HFFc6 (cell line): ENCODE results near the gene MTRR. TPM values are rescaled to one million over a fixed set of nuclear protein-coding genes. Genes with fewer than 3 reads are reported as not detected.

Source experiments
- DNase-seq: peaks from one replicate; pipeline ENCODE4 v3.0.0-alpha.2; 2018
- H3K27ac Mint-ChIP-seq: 2 replicates; pipeline ENCODE4 v1.8.0; 2020; ENCODE audit warnings: mild to moderate bottlenecking, mixed read lengths
- H3K27me3 Mint-ChIP-seq: 2 replicates; pipeline ENCODE4 v1.8.0; 2021; ENCODE audit warnings: mild to moderate bottlenecking, moderate library complexity, mixed read lengths; ENCODE audit not compliant: insufficient read depth
- H3K36me3 Mint-ChIP-seq: 2 replicates; pipeline ENCODE4 v1.8.0; 2021; ENCODE audit warnings: low read depth, mixed read lengths
- H3K4me1 Mint-ChIP-seq: 2 replicates; pipeline ENCODE4 v1.8.0; 2020; ENCODE audit warnings: low read depth, mixed read lengths
- H3K4me3 Mint-ChIP-seq: 2 replicates; pipeline ENCODE4 v1.8.0; 2020; ENCODE audit warnings: mild to moderate bottlenecking, moderate library complexity, mixed read lengths
- H3K9me3 Mint-ChIP-seq: 2 replicates; pipeline ENCODE4 v1.8.0; 2020; ENCODE audit warnings: mild to moderate bottlenecking, mixed read lengths
- CTCF ChIP-seq: fragments of 200-600 bp; sonication (generic); IDR thresholded peaks from 2 replicates; pipeline ENCODE4 v1.5.0; 2021; ENCODE audit warnings: antibody characterized with exemption, mild to moderate bottlenecking
- total RNA-seq, 6 experiments: library from RNA; stranded (reverse); fragmentation: NEBNext Ultra II Directional; extraction: Animal tissue kit (Norgen Biotek cat#: 25700); gene quantifications; 2 replicates in 1 of 6; 3 replicates in 5 of 6; pipeline ENCODE4 v1.2.3, GENCODE V29; 2021

The MTRR gene
- total RNA-seq, 6 experiments from 2014 or later: 33.8 to 44.1 (median 37.0) TPM

- Mint-ChIP-seq H3K4me3 (no peak overlapping the region), H3K36me3 (peaks cover 22% of the 10 kb centered on the region), H3K9me3 (no peaks in the 10 kb centered on the region), H3K4me1 (peaks cover 13% of the 10 kb centered on the region), H3K27me3 (no peaks in the 10 kb centered on the region; the same call in 1 of the 2 replicates), H3K27ac (no peak overlapping the region)
- no peak for TF ChIP-seq CTCF
- no peak for DNase-seq
These were observed 20.0 kb downstream of the MTRR start for GRCh38 chr5:7888901-7889300.

DNA sequence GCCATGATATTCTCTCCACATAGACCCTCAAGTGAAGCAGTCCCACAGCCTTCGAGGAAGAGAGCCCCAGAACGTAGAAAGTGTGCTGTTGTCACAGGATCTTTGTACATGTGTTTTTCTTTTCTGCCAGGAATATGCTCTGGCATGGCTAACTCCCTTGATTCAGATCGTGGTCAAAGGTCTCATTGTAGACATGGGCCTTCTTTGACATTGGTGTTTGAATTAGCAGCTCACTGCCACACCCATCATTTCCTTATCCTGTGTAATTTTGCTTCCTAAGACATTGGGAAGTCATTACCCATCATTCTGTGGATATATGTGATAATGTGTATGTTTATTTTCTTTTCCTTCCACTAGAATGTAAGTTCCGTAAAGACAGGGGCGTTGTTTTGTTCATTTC is 25.5 kb downstream of the MTRR start:
- H3K4me1 Mint-ChIP-seq: peaks cover 6% of the 10 kb centered on the region; the same call in 1 of the 2 replicates
- peaks cover 43% of the 10 kb centered on the region for H3K36me3 Mint-ChIP-seq
- no peak overlapping the region for H3K27ac Mint-ChIP-seq

GRCh38 chr5:7894860-7895259 is 25.9 kb downstream of the MTRR start:
- H3K4me1 Mint-ChIP-seq: peaks cover 6% of the 10 kb centered on the region; the same call in 1 of the 2 replicates
- H3K27me3 Mint-ChIP-seq: peaks cover 2% of the 10 kb centered on the region; the same call in 1 of the 2 replicates
- no peak for TF ChIP-seq CTCF
- H3K9me3 Mint-ChIP-seq: no peaks in the 10 kb centered on the region
- H3K36me3 Mint-ChIP-seq: peaks cover 47% of the 10 kb centered on the region
- no peak for DNase-seq
- no peak overlapping the region for H3K27ac Mint-ChIP-seq
- H3K4me3 Mint-ChIP-seq: no peak overlapping the region

More for the DNA sequence above, 25.5 kb downstream of the MTRR start:
- peaks cover 2% of the 10 kb centered on the region; the same call in 1 of the 2 replicates for H3K27me3 Mint-ChIP-seq
- no peak for DNase-seq
- no peak overlapping the region for H3K4me3 Mint-ChIP-seq
- TF ChIP-seq CTCF: no peak
- H3K9me3 Mint-ChIP-seq: no peaks in the 10 kb centered on the region

DNA sequence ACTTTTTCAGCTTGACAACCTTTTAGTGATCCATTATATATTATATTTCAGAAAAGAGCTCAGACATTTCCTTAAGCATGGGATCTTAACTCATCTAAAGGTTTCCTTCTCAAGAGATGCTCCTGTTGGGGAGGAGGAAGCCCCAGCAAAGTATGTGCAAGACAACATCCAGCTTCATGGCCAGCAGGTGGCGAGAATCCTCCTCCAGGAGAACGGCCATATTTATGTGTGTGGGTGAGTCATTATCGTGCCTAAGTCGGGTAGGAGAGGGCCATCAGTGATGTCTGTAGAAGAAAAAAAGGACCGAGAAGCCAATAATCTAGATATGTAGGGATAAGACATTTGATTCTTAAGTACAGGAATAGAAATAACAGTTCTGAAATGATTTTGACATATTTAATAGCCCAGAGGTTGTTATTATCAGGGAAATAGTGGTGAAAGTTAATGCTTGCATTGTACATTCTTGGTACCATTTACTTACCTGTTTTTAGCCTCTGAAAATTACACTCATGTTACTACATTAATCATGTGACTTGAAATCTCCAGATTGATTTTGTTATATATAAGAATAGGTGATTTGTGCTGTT is 28.2 kb downstream of the MTRR start:
- H3K4me3 Mint-ChIP-seq: no peak overlapping the region
- TF ChIP-seq CTCF: peak; percentile 83
- H3K36me3 Mint-ChIP-seq: peaks cover 44% of the 10 kb centered on the region
- peaks cover 13% of the 10 kb centered on the region for H3K4me1 Mint-ChIP-seq
- peaks cover 2% of the 10 kb centered on the region; the same call in 1 of the 2 replicates for H3K27me3 Mint-ChIP-seq
- H3K9me3 Mint-ChIP-seq: no peaks in the 10 kb centered on the region
- DNase-seq: peak; percentile 59
- H3K27ac Mint-ChIP-seq: 0 out of 2 replicates have a peak overlapping the region, but pooled peaks have one; percentile 22

DNA sequence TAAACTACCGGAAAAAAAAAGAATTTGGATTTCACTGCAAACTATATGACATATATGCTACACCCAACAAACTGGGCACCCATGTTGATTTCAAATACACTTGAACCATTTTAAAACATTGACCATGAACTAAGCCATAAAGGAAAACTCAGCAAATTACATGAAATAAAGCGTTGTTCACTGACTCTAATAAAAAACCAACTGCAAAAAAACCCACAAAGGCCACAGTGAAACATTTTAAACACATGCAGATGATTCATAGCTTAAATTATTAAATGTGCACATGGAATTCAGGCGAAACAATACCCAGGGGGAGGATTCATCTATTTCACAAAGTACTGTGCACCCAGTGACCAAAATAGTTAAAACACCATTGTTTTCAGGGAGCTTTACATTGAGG is 33.3 kb downstream of the MTRR start:
- peak overlapping the region; percentile 15; the same call in 1 of the 2 replicates for H3K27ac Mint-ChIP-seq
- DNase-seq: no peak
- H3K9me3 Mint-ChIP-seq: no peaks in the 10 kb centered on the region
- H3K4me3 Mint-ChIP-seq: no peak overlapping the region
- no peak for TF ChIP-seq CTCF
- H3K4me1 Mint-ChIP-seq: peaks cover 34% of the 10 kb centered on the region
- H3K27me3 Mint-ChIP-seq: peaks cover 2% of the 10 kb centered on the region; the same call in 1 of the 2 replicates
- H3K36me3 Mint-ChIP-seq: peaks cover 53% of the 10 kb centered on the region
